Measurements from ENCODE around the gene PHLDB3. TPM values are rescaled to one million over a fixed set of nuclear protein-coding genes. Genes with fewer than 3 reads are reported as not detected.

The PHLDB3 gene
- total RNA-seq, 1 experiment from 2014 or later = 36.7 TPM

DNA sequence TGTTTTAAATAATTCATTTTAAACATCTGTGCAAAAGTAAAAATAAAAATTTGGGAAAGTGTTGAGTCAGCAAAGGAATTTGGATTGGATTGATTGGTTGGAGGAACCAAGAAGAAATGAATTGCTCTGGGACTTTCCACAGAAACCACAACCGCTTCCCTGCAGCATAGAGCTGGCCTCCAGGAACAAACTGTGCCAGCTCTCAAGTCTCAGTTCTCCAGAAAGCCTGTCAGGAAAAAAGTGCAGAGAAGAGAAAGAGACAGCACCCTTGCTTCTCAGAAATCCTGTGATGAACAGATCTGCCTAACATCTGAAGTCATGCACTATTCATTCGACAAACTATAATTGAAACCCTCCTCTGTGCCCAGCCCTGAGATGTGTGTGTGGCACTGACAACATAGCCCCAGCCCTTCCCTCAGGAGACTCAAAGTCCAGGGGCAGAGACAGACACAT, 54.0 kb downstream of the PHLDB3 start:
- Histone ChIP-seq H3K4me1 (replicated peaks; ENCODE audit: insufficient read depth) (peaks cover 18% of the 10 kb centered on the region), H3K4me3 (no peak overlapping the region), H3K9me3 (ENCODE audit: insufficient read depth, low read depth) (no peaks in the 10 kb centered on the region; the same call in 1 of the 2 replicates), H3K4me2 (no peak overlapping the region), H2AFZ (no peak overlapping the region), H3K36me3 (ENCODE audit: low read depth) (no peaks in the 10 kb centered on the region), H3K9me2 (ENCODE audit: insufficient read depth) (no peaks in the 10 kb centered on the region), H3K27me3 (ENCODE audit: insufficient read depth, low read depth) (no peaks in the 10 kb centered on the region), H4K20me1 (ENCODE audit: insufficient read depth) (no peaks in the 10 kb centered on the region), H3F3A (ENCODE audit: insufficient read depth, low read depth) (peaks cover 18% of the 10 kb centered on the region), H3K79me2 (ENCODE audit: low read depth) (no peaks in the 10 kb centered on the region), H3K27ac (no peak overlapping the region)
- POLR2A ChIA-PET (ENCODE audit: unreplicated experiment) = no interaction called here
- DNase-seq = no peak
- TF ChIP-seq EZH2 (IDR thresholded peaks at IDR 0.05; ENCODE audit: low read depth) = no peak
- TF ChIP-seq, protein P1, sequence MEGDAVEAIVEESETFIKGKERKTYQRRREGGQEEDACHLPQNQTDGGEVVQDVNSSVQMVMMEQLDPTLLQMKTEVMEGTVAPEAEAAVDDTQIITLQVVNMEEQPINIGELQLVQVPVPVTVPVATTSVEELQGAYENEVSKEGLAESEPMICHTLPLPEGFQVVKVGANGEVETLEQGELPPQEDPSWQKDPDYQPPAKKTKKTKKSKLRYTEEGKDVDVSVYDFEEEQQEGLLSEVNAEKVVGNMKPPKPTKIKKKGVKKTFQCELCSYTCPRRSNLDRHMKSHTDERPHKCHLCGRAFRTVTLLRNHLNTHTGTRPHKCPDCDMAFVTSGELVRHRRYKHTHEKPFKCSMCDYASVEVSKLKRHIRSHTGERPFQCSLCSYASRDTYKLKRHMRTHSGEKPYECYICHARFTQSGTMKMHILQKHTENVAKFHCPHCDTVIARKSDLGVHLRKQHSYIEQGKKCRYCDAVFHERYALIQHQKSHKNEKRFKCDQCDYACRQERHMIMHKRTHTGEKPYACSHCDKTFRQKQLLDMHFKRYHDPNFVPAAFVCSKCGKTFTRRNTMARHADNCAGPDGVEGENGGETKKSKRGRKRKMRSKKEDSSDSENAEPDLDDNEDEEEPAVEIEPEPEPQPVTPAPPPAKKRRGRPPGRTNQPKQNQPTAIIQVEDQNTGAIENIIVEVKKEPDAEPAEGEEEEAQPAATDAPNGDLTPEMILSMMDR (conservative IDR thresholded peaks at IDR 0.05) = no peak
- BruUV-seq (replicated peaks) = no TSS peak
- CTCF ChIA-PET = interaction anchor here (0.7 kb wide), 1 partner anchor 69 kb away, joined by 3 read pairs; no protein-coding TSS in a partner anchor
- intact Hi-C loops (cut with micrococcal nuclease; ENCODE audit: unreplicated experiment) = no loop called here

DNA sequence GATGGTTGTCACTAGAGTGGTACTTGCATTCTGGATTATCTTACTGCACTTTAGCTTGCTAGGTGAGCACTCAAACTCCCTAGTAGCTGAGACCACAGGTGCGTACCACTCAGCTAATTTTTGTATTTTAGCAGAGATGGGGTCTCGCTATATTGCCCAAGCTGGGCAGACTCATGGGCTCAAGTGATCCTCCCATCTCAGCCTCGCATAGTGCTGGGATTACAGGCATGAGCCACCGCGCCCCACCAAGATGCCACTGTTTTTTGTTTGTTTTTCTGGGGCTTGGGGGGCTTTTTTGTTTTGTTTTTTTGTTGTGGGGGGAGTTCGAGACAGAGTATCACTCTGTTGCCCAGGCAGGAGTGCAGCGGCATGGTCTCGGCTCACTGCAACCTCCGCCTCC, 56.9 kb downstream of the PHLDB3 start:
- ChIA-PET CTCF (interaction anchor here (0.6 to 1.9 kb wide), 7 partner anchors 15 to 362 kb away, joined by 3 to 40 read pairs (median 4); no protein-coding TSS in a partner anchor), POLR2A (ENCODE audit: unreplicated experiment) (interaction anchor here (0.7 kb wide), 1 partner anchor 13 kb away, joined by 4 read pairs; no protein-coding TSS in a partner anchor)
- Histone ChIP-seq H4K20me1 (ENCODE audit: insufficient read depth) (no peaks in the 10 kb centered on the region), H3K4me1 (replicated peaks; ENCODE audit: insufficient read depth) (peaks cover 6% of the 10 kb centered on the region; the same call in 1 of the 2 replicates), H3K79me2 (ENCODE audit: low read depth) (no peaks in the 10 kb centered on the region), H3K9me3 (ENCODE audit: insufficient read depth, low read depth) (no peaks in the 10 kb centered on the region; the same call in 1 of the 2 replicates), H3K36me3 (ENCODE audit: low read depth) (no peaks in the 10 kb centered on the region), H3F3A (ENCODE audit: insufficient read depth, low read depth) (peaks cover 7% of the 10 kb centered on the region), H3K27me3 (ENCODE audit: insufficient read depth, low read depth) (no peaks in the 10 kb centered on the region), H3K27ac (no peak overlapping the region), H3K4me3 (no peak overlapping the region), H3K4me2 (no peak overlapping the region), H2AFZ (no peak overlapping the region), H3K9me2 (ENCODE audit: insufficient read depth) (no peaks in the 10 kb centered on the region)
- DNase-seq = no peak
- no TSS peak for BruUV-seq (replicated peaks)
- TF ChIP-seq EZH2 (IDR thresholded peaks at IDR 0.05; ENCODE audit: low read depth) = no peak
- TF ChIP-seq, protein P1 (conservative IDR thresholded peaks at IDR 0.05) = no peak
- intact Hi-C loops (cut with micrococcal nuclease; ENCODE audit: unreplicated experiment) = loop anchor here (1.0 to 10.0 kb wide), 2 partner anchors 72 to 337 kb away; partner anchors contain the start of gene KCNN4

DNA sequence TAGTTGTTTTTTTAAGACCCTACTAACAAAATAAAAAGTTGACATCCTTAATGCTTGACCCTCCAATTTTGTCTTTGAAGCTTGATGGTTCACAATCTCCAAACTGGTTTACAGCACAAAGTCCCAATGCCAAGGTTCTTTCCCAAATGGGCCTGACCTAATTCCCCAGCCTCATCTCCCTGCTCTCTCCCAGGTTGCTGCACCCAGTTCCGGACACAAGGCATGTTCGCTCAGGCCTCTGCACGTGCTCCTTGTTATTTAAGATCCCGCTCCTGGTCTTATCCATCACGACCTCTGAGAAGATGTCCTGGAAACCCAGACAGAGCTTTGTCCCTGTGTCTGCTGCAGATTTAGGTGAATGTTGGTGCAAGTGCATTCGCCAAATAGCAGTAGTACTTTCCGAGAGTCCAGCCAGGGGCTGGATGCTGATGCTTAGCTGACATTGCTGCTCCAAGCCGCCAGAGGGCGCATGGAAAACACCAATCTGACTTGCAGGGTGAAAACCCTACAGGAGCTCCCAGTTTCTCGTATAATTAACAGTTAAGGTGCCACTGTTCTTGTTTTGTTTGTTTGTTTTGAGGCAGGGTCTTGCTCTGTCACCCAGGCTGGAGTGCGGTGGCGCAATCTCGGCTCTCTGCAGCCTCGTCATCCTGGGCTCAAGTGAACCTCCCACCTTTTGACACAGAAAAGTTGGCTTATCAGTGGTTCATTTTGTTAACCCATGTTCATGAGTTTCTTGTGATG, 57.6 kb downstream of the PHLDB3 start:
- H3K9me3 ChIP-seq (ENCODE audit: insufficient read depth, low read depth) = no peaks in the 10 kb centered on the region

More for the DNA sequence above, 57.6 kb downstream of the PHLDB3 start:
- POLR2A ChIA-PET (ENCODE audit: unreplicated experiment) = interaction anchor here (0.7 kb wide), 1 partner anchor 14 kb away, joined by 4 read pairs; no protein-coding TSS in a partner anchor
- Histone ChIP-seq H3K4me2 (peak overlapping the region; percentile 31; the same call in 1 of the 2 replicates), H3K4me1 (replicated peaks; ENCODE audit: insufficient read depth) (peaks cover 6% of the 10 kb centered on the region; the same call in 1 of the 2 replicates), H3K36me3 (ENCODE audit: low read depth) (no peaks in the 10 kb centered on the region), H3K27ac (no peak overlapping the region), H3K4me3 (no peak overlapping the region), H2AFZ (no peak overlapping the region), H4K20me1 (ENCODE audit: insufficient read depth) (no peaks in the 10 kb centered on the region), H3F3A (ENCODE audit: insufficient read depth, low read depth) (peaks cover 11% of the 10 kb centered on the region), H3K79me2 (ENCODE audit: low read depth) (no peaks in the 10 kb centered on the region), H3K9me2 (ENCODE audit: insufficient read depth) (no peaks in the 10 kb centered on the region), H3K27me3 (ENCODE audit: insufficient read depth, low read depth) (no peaks in the 10 kb centered on the region)
- BruUV-seq (replicated peaks) = no TSS peak
- TF ChIP-seq, protein P1 (conservative IDR thresholded peaks at IDR 0.05) = peak; percentile 94
- TF ChIP-seq EZH2 (IDR thresholded peaks at IDR 0.05; ENCODE audit: low read depth) = no peak
- peak; percentile 67 to 71 for DNase-seq
- intact Hi-C loops (cut with micrococcal nuclease; ENCODE audit: unreplicated experiment) = loop anchor here (1.0 to 10.0 kb wide), 2 partner anchors 72 to 338 kb away; partner anchors contain the start of gene KCNN4
- CTCF ChIA-PET = interaction anchor here (0.5 to 1.9 kb wide), 10 partner anchors 14 to 363 kb away, joined by 3 to 40 read pairs (median 4); no protein-coding TSS in a partner anchor
